SK-N-SH (cell line): ENCODE results near the gene ITGB3BP. TPM values are rescaled to one million over a fixed set of nuclear protein-coding genes. Genes with fewer than 3 reads are reported as not detected.

ENCODE experiments used
- CTCF ChIA-PET: fragments of 300-600, 350-600 bp; formaldehyde crosslinking; extraction: SDS; loops from one replicate; lab custom pipeline; 2021; lab: Yijun Ruan, JAX
- POLR2A ChIA-PET: fragments of 350-600 bp; sonication (Branson Sonifier 250); formaldehyde crosslinking; extraction: SDS; loops from one replicate; lab custom pipeline; 2020; ENCODE audit warnings: antibody characterized with exemption, inconsistent platforms; lab: Yijun Ruan, JAX
- DNase-seq: peaks from one replicate; pipeline ENCODE4 v3.0.0; 2012
- H2AFZ ChIP-seq: fragments of 200-600 bp; sonication (generic); 2 replicates; pipeline ENCODE4 v1.8.1; 2016; ENCODE audit warnings: antibody characterized with exemption, mild to moderate bottlenecking, low read depth
- H3F3A ChIP-seq: fragments of 200-600 bp; sonication (generic); replicated peaks from 2 replicates; pipeline ENCODE3; 2016; ENCODE audit warnings: antibody characterized with exemption, mild to moderate bottlenecking; ENCODE audit not compliant: insufficient read depth
- H3K27ac ChIP-seq, 2 experiments: fragments of 200-500 bp in 1 of 2; fragments of 200-600 bp in 1 of 2; sonication (Bioruptor generic) in 1 of 2; sonication (generic), shearing (Covaris generic) in 1 of 2; 2 replicates each; pipeline versions ENCODE4 v1.5.1 to v1.6.1; 2014 to 2016; ENCODE audit warnings: low read depth in 2 of 2, inconsistent platforms in 1 of 2, low read length in 1 of 2, mild to moderate bottlenecking in 1 of 2, mixed read lengths in 1 of 2
- H3K27me3 ChIP-seq: fragments of 200-600 bp; sonication (generic), shearing (Covaris generic); 2 replicates; pipeline ENCODE4 v1.6.1; 2016; ENCODE audit warnings: mixed run types; ENCODE audit not compliant: insufficient read depth
- H3K36me3 ChIP-seq, 2 experiments: fragments of 200-500 bp in 1 of 2; fragments of 200-600 bp in 1 of 2; sonication (Bioruptor generic) in 1 of 2; sonication (generic) in 1 of 2; replicated peaks in 1 of 2; 2 replicates each; pipeline versions ENCODE3 to v1.5.1; 2014 to 2016; ENCODE audit warnings: low read length in 1 of 2, mild to moderate bottlenecking in 1 of 2; ENCODE audit not compliant: insufficient read depth in 2 of 2, control insufficient read depth in 1 of 2
- H3K4me1 ChIP-seq, 2 experiments: fragments of 200-500 bp in 1 of 2; fragments of 200-600 bp in 1 of 2; sonication (Bioruptor generic) in 1 of 2; sonication (generic), shearing (Covaris generic) in 1 of 2; 2 replicates each; pipeline versions ENCODE4 v1.5.1 to v1.6.1; 2014 to 2016; ENCODE audit warnings: low read depth in 1 of 2, low read length in 1 of 2, mixed run types in 1 of 2; ENCODE audit not compliant: insufficient read depth in 2 of 2, control insufficient read depth in 1 of 2
- H3K4me2 ChIP-seq: fragments of 200-600 bp; sonication (generic), shearing (Covaris generic); 2 replicates; pipeline ENCODE4 v1.6.1; 2017; ENCODE audit warnings: mixed run types
- H3K4me3 ChIP-seq, 2 experiments: fragments of 200-500 bp in 1 of 2; fragments of 200-600 bp in 1 of 2; sonication (Bioruptor generic) in 1 of 2; sonication (generic), shearing (Covaris generic) in 1 of 2; 2 replicates each; pipeline versions ENCODE4 v1.5.1 to v1.8.1; 2014 to 2016; ENCODE audit warnings: low read depth in 2 of 2, inconsistent platforms in 1 of 2, low read length in 1 of 2, mild to moderate bottlenecking in 1 of 2, mixed read lengths in 1 of 2, moderate library complexity in 1 of 2
- H3K79me2 ChIP-seq: fragments of 200-600 bp; sonication (generic); 2 replicates; pipeline ENCODE4 v1.8.1; 2017; ENCODE audit warnings: mild to moderate bottlenecking; ENCODE audit not compliant: insufficient read depth
- H3K9ac ChIP-seq: fragments of 200-600 bp; sonication (generic); 2 replicates; pipeline ENCODE4 v1.6.1; 2017; ENCODE audit warnings: mixed run types
- H3K9me2 ChIP-seq: fragments of 200-600 bp; sonication (generic); 2 replicates; pipeline ENCODE4 v1.6.1; 2017; ENCODE audit warnings: mixed run types
- H3K9me3 ChIP-seq: fragments of 200-600 bp; sonication (generic); 2 replicates; pipeline ENCODE4 v1.6.1; 2017; ENCODE audit warnings: mixed run types, mild to moderate bottlenecking, moderate library complexity
- H4K20me1 ChIP-seq: fragments of 200-600 bp; sonication (generic); 2 replicates; pipeline ENCODE4 v1.6.1; 2017; ENCODE audit warnings: mild to moderate bottlenecking, mixed run types; ENCODE audit not compliant: insufficient read depth
- EP300 ChIP-seq, 2 experiments: IDR thresholded peaks; 2 replicates each; pipeline versions ENCODE4 v1.4.0 to v1.6.1; 2012; ENCODE audit warnings: borderline replicate concordance in 1 of 2, low read depth in 1 of 2, low read length in 1 of 2
- EZH2phosphoT487 ChIP-seq: fragments of 200-600 bp; sonication (generic); IDR thresholded peaks from 2 replicates; pipeline ENCODE4 v1.6.1; 2017; ENCODE audit warnings: low read depth, mixed run types, mild to moderate bottlenecking, antibody characterized with exemption, moderate library complexity, borderline replicate concordance
- GABPA ChIP-seq: IDR thresholded peaks from 2 replicates; pipeline ENCODE4 v1.4.0; 2012; ENCODE audit warnings: low read depth, mild to moderate bottlenecking
- JUND ChIP-seq: IDR thresholded peaks from 2 replicates; pipeline ENCODE4 v1.4.0; 2012
- NFIC ChIP-seq: IDR thresholded peaks from 2 replicates; pipeline ENCODE4 v1.4.0; 2012; ENCODE audit warnings: borderline replicate concordance
- RCOR1 ChIP-seq: fragments of 150-350 bp; IDR thresholded peaks from 2 replicates; pipeline ENCODE4 v1.6.1; 2017; ENCODE audit warnings: antibody characterized with exemption, low read length
- RXRA ChIP-seq: IDR thresholded peaks from 2 replicates; pipeline ENCODE4 v1.4.0; 2012; ENCODE audit warnings: low read depth, mild to moderate bottlenecking, borderline replicate concordance
- SMC3 ChIP-seq: IDR thresholded peaks from 2 replicates; pipeline ENCODE4 v1.6.1; 2012; ENCODE audit warnings: low read depth, low read length, improper control_type of control experiment
- polyA plus RNA-seq, 3 experiments: library from polyadenylated mRNA; depleted of rRNA; stranded (reverse); fragments of >200 nt; gene quantifications; 2 replicates each; pipeline ENCODE4 v1.2.3, GENCODE V29; 2012
- TF ChIP-seq, protein P1 (sequence below): IDR thresholded peaks from 2 replicates; pipeline ENCODE4 v1.4.0; 2012; ENCODE audit warnings: low read depth, borderline replicate concordance
- TF ChIP-seq, protein P2 (sequence below): IDR thresholded peaks from 2 replicates; pipeline ENCODE4 v1.4.0; 2012; ENCODE audit warnings: low read depth, borderline replicate concordance
- TF ChIP-seq, protein P3 (sequence below): IDR thresholded peaks from 2 replicates; pipeline ENCODE4 v1.6.1; 2012; ENCODE audit warnings: mild to moderate bottlenecking, low read depth, low read length, moderate library complexity

Gene ITGB3BP
- polyA plus RNA-seq, 1 of the 3 experiments (the other 2 are of a cell fraction) = 9.9 TPM

DNA sequence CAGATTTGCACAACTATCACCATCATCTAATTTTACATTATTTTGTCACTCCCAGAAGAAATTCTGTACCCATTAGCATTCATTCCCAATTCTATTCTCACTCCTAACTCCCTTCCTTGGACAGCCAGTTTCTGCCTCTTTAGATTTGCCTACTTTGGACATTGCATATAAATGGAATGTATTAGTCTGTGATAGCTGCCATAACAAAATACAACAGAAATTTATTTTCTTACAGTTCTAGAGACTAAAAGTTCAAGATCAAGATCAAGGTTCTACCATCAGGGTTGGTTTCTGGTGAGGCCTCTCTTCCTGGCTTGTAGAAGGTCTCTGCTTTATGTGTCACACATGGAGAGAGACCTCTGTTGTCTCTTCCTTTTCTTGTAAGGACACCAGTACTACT lies 93.7 kb downstream of the ITGB3BP start:
- ChIA-PET POLR2A (no interaction called here), CTCF (interaction anchor here (0.9 to 1.2 kb wide), 3 partner anchors 13 to 887 kb away, joined by 3 to 4 read pairs (median 3); no protein-coding TSS in a partner anchor)
- no peak overlapping the region for H2AFZ ChIP-seq
- H3K27me3 ChIP-seq = no peaks in the 10 kb centered on the region
- no peak overlapping the region for H3K4me3 ChIP-seq
- H3K27ac ChIP-seq = no peak overlapping the region
- no peaks in the 10 kb centered on the region for H3K4me1 ChIP-seq
- no peak for DNase-seq
- no peaks in the 10 kb centered on the region for H3K9me2 ChIP-seq
- peaks cover 0 to 30% of the 10 kb centered on the region in 2 experiments for H3K36me3 ChIP-seq
- no peak overlapping the region for H3K9ac ChIP-seq
- H3K9me3 ChIP-seq = 0 out of 2 replicates have a peak, but pooled peaks cover 5% of the 10 kb centered on the region
- no peak for TF ChIP-seq RCOR1
- no peak for TF ChIP-seq RXRA
- no peak for TF ChIP-seq JUND
- no peak for TF ChIP-seq GABPA
- no peaks in the 10 kb centered on the region for H4K20me1 ChIP-seq
- no peak overlapping the region for H3K4me2 ChIP-seq
- H3F3A ChIP-seq = no peaks in the 10 kb centered on the region
- H3K79me2 ChIP-seq = no peaks in the 10 kb centered on the region

DNA sequence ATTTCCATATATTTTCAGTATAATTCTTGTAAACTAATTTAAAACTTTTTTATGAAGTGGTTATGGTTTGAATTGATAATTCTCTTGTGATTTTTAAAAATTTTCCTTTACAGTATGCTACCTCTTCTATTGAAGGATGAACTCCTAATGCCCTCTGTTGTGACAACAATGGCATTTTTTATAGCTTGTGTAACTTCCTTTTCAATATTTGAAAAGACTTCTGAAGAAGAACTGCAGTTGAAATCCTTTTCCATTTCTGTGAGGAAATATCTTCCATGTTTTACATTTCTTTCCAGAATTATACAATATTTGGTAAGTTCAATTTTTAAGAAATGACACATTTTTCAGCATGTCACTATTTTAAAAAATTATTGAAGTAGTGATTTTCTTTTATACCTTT lies 94.2 kb downstream of the ITGB3BP start:
- ChIA-PET POLR2A (no interaction called here), CTCF (interaction anchor here (0.9 to 1.2 kb wide), 3 partner anchors 12 to 886 kb away, joined by 3 to 4 read pairs (median 3); no protein-coding TSS in a partner anchor)
- no peaks in the 10 kb centered on the region for H4K20me1 ChIP-seq

More for the DNA sequence above, 94.2 kb downstream of the ITGB3BP start:
- TF ChIP-seq EP300 (IDR thresholded peaks at IDR 0.05; ENCODE audit: borderline replicate concordance in 1 of 2, low read depth in 1 of 2, low read length in 1 of 2) (no peak), EZH2phosphoT487 (no peak), NFIC (no peak), SMC3 (no peak)
- TF ChIP-seq, protein P1, sequence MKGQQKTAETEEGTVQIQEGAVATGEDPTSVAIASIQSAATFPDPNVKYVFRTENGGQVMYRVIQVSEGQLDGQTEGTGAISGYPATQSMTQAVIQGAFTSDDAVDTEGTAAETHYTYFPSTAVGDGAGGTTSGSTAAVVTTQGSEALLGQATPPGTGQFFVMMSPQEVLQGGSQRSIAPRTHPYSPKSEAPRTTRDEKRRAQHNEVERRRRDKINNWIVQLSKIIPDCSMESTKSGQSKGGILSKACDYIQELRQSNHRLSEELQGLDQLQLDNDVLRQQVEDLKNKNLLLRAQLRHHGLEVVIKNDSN = no peak
- TF ChIP-seq, protein P2, sequence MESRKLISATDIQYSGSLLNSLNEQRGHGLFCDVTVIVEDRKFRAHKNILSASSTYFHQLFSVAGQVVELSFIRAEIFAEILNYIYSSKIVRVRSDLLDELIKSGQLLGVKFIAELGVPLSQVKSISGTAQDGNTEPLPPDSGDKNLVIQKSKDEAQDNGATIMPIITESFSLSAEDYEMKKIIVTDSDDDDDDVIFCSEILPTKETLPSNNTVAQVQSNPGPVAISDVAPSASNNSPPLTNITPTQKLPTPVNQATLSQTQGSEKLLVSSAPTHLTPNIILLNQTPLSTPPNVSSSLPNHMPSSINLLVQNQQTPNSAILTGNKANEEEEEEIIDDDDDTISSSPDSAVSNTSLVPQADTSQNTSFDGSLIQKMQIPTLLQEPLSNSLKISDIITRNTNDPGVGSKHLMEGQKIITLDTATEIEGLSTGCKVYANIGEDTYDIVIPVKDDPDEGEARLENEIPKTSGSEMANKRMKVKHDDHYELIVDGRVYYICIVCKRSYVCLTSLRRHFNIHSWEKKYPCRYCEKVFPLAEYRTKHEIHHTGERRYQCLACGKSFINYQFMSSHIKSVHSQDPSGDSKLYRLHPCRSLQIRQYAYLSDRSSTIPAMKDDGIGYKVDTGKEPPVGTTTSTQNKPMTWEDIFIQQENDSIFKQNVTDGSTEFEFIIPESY = no peak
- TF ChIP-seq, protein P3, sequence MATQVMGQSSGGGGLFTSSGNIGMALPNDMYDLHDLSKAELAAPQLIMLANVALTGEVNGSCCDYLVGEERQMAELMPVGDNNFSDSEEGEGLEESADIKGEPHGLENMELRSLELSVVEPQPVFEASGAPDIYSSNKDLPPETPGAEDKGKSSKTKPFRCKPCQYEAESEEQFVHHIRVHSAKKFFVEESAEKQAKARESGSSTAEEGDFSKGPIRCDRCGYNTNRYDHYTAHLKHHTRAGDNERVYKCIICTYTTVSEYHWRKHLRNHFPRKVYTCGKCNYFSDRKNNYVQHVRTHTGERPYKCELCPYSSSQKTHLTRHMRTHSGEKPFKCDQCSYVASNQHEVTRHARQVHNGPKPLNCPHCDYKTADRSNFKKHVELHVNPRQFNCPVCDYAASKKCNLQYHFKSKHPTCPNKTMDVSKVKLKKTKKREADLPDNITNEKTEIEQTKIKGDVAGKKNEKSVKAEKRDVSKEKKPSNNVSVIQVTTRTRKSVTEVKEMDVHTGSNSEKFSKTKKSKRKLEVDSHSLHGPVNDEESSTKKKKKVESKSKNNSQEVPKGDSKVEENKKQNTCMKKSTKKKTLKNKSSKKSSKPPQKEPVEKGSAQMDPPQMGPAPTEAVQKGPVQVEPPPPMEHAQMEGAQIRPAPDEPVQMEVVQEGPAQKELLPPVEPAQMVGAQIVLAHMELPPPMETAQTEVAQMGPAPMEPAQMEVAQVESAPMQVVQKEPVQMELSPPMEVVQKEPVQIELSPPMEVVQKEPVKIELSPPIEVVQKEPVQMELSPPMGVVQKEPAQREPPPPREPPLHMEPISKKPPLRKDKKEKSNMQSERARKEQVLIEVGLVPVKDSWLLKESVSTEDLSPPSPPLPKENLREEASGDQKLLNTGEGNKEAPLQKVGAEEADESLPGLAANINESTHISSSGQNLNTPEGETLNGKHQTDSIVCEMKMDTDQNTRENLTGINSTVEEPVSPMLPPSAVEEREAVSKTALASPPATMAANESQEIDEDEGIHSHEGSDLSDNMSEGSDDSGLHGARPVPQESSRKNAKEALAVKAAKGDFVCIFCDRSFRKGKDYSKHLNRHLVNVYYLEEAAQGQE = no peak
- Histone ChIP-seq H3K36me3 (peaks cover 0 to 30% of the 10 kb centered on the region in 2 experiments), H3K4me1 (no peaks in the 10 kb centered on the region), H3K79me2 (no peaks in the 10 kb centered on the region), H3K9ac (no peak overlapping the region), H3F3A (no peaks in the 10 kb centered on the region), H3K9me3 (0 out of 2 replicates have a peak, but pooled peaks cover 5% of the 10 kb centered on the region), H3K4me2 (no peak overlapping the region), H2AFZ (no peak overlapping the region), H3K27me3 (no peaks in the 10 kb centered on the region), H3K4me3 (no peak overlapping the region), H3K9me2 (no peaks in the 10 kb centered on the region), H3K27ac (no peak overlapping the region)
- no peak for DNase-seq
